HG02885 (cell line): ENCODE measurements around the gene ZBTB45.
"Not testable (repeated sequence)": the region's sequence is repeated elsewhere in the genome, so short reads cannot be mapped to it uniquely, and the experiment has no call there.

Experiments used
- ATAC-seq: cut with Tn5 transposase; IDR thresholded peaks from one replicate; pipeline ENCODE4 v1.9.1; 2021; ENCODE audit warnings: mild to moderate bottlenecking; ENCODE audit not compliant: unreplicated experiment, poor library complexity

Gene ZBTB45

DNA sequence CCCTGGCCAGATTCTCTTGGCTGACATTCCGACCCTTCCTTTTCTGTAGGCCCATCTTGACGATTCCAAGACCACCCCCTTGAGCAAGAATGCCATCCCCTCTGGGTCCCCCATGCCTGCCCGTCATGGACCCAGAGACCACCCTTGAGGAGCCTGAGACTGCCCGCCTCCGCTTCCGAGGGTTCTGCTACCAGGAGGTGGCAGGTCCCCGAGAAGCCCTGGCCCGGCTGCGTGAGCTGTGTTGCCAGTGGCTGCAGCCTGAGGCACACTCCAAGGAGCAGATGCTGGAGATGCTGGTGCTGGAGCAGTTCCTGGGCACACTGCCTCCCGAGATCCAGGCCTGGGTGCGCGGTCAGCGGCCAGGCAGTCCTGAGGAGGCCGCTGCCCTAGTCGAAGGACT is 42.5 kb downstream of the ZBTB45 start:
- no peak for ATAC-seq

GRCh38 chr19:58476498-58477015 is 43.1 kb downstream of the ZBTB45 start:
- peak; percentile 4 for ATAC-seq

DNA sequence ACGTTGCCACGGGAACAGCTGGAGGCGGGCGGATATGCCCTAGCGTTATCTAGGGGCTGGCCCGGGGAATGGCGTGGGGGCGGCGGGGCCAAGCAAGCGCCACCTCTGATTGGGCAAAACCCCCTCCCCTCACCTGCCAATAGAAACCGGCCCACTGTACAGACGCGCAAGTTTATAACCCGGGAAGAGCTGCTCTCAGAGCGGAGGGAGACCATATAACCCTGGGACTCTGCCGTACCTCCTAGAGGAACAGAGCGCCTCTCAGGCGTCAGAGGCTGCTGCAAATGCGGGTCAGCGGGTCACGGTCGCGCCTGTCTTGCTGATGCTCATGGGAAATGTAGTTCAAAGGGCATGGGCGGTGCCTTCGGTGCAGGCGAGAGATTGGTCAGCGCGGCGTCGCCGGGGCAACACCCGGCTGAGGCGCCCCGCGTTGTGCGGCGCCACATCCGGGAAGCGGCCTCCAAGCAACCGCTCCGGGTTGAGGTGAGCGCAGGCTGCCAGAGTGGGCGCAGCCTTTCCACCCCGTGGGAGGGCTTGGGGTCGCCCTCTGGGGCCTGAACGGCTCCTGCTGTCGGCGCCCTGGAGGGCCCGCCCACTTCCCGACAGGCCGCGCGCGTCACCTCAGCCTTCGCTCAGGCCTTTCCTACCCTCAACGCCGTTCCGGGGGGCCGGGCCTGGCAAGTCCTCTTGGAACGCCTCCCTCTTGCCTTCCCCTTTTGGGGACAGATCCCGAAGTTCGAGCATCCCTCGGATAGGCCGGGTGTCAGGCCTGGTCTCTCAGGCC is 43.7 kb downstream of the ZBTB45 start, which contains the start of gene ZNF446:
ZNF446 (plus strand) TSS at position 639 of the 784 bp plus-strand sequence. CDS start 867 bp downstream, outside the sequence.
- ATAC-seq = peak; percentile 81

- ATAC-seq = peak; percentile 5
Measured at GRCh38 chr19:58474997-58475713, 44.5 kb downstream of the ZBTB45 start.

- ATAC-seq = no peak
Measured at GRCh38 chr19:58474291-58474996, 45.2 kb downstream of the ZBTB45 start.

GRCh38 chr19:58473775-58474174 is 45.8 kb downstream of the ZBTB45 start:
- no peak for ATAC-seq

- no peak for ATAC-seq
Measured at GRCh38 chr19:58471736-58472135, 47.9 kb downstream of the ZBTB45 start.

DNA sequence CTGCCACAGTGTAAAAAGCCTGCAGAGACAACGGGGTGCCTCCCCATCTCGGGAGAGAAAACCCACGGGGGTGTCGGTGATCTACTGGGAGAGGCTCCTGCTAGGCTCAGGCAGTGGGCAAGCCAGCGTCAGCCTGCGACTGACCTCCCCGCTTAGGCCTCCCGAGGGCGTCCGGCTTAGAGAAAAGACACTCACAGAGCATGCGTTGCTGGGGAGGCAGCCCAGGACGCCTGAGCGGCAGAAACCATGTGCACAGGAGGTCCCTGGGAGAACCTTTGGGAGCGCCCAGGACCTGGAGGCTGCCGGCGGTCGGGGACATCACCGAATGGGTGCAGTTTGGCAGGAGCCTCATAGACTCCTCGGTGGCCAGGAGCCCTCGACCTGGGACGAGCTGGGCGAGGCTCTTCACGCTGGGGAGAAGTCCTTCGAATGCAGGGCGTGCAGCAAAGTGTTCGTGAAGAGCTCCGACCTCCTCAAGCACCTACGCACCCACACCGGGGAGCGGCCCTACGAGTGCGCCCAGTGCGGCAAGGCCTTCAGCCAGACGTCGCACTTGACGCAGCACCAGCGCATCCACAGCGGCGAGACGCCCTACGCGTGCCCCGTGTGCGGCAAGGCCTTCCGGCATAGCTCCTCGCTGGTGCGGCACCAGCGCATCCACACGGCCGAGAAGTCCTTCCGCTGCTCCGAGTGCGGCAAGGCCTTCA is 48.6 kb downstream of the ZBTB45 start:
- ATAC-seq = not testable (repeated sequence)

GRCh38 chr19:58469241-58470013 is 50.2 kb downstream of the ZBTB45 start:
- ATAC-seq = no peak

- ATAC-seq = no peak
Measured at GRCh38 chr19:58468216-58468839, 51.3 kb downstream of the ZBTB45 start.

DNA sequence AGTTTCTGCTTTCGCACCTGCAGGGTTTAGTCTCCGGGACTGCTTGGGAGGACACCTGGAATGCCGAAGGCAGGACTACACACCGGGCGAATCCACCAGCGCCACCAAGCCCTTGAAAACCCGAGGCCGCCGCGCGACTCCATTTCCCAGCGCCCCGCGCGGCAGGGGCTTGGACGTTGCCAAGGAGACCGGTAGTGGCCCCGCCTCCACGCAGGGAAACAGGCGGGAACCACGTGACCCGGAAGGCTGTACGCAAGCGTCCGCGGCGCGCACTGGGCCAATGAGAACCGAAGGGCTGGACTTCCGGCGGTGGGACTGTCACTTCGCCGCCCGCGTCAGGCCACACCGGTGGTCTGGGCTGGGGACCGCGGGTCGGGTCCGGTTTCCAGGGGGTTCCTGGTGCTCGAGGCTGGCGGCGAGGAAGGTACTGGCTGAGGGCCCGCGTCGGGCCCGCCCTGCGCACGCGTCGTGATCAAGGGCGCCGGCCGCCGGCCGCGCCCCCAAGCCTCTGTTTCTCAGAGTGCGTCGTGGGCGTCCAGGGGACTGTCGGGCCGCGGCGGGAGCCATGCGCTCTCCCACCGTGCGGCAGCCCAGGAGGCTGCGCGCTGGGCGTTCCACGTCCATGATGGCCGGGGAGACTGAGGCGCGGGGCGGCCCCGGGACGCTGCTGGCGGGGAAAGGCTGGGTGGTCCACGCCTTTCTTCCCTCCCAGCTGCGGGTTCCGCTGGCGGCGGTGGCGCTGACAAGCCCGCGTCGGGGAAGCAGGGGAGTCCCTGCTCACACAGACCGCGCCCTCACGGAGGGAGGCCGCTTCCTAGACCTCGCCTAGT is 52.6 kb downstream of the ZBTB45 start, which contains the start of gene ZNF324:
ZNF324 (plus strand) TSS at position 321 of the 830 bp plus-strand sequence. CDS start 2,106 bp downstream, outside the sequence.
- peak; percentile 91 for ATAC-seq

- no peak for ATAC-seq
Measured at GRCh38 chr19:58466089-58466759, 53.4 kb downstream of the ZBTB45 start.
